Inflammatory macrophage treated with lipopolysaccharide for 1 hour (primary cell): ENCODE data around the gene PKD2.

Experiments
- DNase-seq, 2 donors: peaks; one replicate each; pipeline ENCODE4 v3.0.0-alpha.2; 2020 to 2022

The PKD2 gene

DNA sequence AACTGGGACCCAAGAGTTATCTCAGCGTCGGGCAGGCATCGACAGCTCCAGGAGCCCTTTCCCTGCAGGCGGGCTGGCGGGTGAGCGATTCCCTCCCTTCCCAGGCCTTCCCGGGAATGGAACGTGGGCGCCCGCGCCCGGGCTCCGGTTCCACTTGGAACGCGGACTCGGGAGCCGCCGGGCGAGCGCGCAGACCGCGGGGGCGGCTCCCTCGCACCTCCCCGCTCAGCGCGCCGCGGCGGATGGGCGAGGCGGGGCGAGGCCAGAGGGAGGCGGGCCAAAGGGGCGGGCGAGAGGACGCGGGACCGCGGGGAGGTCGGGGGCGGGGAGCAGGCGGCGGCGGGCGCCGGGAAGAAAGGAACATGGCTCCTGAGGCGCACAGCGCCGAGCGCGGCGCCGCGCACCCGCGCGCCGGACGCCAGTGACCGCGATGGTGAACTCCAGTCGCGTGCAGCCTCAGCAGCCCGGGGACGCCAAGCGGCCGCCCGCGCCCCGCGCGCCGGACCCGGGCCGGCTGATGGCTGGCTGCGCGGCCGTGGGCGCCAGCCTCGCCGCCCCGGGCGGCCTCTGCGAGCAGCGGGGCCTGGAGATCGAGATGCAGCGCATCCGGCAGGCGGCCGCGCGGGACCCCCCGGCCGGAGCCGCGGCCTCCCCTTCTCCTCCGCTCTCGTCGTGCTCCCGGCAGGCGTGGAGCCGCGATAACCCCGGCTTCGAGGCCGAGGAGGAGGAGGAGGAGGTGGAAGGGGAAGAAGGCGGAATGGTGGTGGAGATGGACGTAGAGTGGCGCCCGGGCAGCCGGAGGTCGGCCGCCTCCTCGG, at the start of gene PKD2:
Gene PKD2, plus strand, starts transcription at position 332 of the 818 bp plus-strand sequence. Its CDS starts 99 bp downstream, at position 431.
- DNase-seq: peak; percentile 56 to 77

DNA sequence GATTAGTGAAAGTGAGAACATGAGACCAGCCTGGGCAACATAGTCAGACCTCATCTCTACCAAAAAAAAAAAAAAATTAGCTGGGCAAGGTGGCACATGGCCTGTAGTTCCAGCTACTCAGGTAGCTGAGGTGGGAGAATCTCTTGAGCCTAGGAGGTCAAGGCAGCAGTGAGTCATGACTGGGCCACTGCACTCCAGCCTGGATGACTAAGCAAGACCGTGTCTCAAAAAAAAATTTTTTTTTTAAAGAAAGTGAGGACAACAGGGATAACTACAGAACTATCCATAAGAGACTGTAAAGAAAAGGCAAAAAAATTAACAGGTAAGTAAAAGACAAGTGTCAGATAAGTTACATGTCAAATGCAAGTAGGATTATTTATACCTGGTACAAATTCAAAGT, 45.4 kb upstream of the PKD2 start:
- no peak for DNase-seq

DNA sequence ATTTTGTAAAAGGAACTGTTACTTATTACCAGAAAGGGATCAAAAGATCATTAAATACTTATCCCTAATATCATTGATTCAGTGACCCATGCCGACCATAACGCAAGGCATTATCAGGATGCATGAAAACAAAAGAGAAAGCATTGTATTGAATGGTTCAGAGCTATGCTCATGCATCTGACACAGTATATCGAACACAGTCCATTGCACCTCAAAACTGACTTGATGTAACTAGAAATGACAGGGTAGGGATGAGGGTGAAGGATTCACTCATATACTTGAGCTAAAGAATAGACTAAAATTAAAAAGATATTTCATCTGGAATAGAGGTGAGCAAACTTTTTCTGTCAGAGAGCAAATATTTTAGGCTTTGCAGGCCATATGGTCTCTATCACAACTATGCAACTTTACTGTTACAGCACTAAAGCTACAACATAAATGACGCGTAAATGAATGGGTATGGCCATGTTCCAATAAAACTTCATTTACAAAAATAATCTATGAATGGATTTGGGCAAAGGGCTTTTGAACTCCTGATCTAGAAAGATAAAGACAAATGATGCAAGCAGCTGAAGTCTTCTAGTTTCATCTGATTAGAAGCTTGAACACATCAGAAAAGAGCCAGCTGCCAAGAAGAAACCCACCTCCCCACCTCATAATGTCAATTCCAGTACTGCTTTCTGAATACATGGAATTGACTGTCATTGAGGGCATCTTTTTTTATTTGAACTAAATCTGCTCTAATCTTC, 44.9 kb upstream of the PKD2 start:
- DNase-seq: no peak

DNA sequence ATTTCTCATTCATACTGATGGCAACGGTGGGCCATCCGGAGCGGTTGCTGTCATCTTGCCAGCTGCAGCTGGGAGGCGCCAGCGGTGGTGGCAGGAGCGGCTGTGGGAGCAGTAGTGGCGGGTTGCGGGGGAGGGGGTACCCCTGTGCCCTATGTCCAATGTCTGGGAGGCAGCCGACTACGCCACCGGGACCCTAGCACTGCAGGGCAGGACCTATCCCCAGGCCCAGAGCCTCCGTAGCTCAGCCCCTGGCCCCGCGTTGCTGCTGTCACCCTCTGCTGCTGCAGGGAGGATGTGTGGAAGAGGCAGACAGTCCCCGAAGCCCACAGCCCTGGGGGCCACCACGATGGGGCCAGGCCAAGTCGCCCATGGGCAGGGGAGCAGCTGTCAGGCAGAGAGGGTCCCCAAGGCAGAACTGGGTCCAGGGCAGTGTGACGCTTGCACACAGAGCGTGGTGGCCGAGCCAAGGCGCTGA, 41.9 kb upstream of the PKD2 start:
- no peak for DNase-seq

DNA sequence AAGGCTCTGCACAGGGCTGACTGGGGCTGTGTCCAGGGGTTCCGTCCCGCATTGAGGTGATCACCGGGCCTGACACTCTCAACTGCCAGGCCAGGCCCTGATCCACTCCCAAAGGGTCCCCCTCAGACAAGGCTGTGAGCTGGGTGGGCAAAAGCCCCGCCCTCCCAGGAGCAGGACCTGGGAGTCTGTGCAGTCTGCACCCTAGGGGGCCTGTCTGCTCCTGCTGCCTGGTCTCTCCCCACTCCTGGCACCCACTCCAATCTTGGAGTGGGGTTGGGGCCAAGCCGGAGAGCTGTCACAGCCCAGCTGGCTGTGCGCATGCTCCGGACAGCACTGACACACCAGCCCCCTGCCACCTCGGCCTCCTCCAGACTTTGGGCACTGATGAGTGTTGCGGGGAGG, 41.3 kb upstream of the PKD2 start:
- no peak for DNase-seq

DNA sequence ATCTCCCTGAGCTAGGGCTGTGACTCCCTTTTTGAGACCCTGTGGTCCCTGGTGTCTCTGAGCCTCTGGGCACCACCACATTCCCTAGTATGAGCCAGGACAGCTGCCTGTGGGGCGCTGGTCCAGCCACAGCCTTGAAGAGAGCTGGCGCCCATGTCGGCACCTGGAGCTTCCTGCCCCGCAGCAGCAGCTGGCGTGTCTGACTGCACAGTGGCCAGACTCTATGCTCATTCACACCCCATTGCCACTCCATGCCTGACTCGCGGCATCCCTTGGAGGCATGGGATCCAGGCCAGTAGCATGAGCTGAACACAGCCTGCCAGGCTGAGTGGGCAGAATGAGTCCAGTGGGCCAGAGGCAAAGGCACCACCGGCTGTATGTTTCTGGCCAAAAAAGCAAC, 40.2 kb upstream of the PKD2 start:
- DNase-seq: no peak

DNA sequence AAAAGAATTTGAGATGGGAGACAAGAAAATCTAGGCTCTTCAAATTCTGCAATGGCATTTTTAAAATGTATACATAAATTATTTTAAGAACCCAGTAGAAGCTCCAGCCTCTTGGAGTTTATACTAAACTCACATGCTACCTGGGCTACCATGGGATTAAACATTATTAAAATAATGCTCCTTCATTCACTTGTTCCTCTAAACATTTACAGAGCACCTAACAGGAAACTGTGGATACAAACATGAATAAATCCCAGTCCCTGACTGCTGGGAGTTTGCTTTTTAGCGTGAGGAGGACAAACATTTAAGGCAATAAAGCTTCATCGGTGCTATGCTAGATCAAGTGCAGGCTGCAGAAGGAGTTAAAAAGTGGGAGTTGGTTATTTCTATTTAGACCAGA, 37.3 kb upstream of the PKD2 start:
- DNase-seq: no peak

DNA sequence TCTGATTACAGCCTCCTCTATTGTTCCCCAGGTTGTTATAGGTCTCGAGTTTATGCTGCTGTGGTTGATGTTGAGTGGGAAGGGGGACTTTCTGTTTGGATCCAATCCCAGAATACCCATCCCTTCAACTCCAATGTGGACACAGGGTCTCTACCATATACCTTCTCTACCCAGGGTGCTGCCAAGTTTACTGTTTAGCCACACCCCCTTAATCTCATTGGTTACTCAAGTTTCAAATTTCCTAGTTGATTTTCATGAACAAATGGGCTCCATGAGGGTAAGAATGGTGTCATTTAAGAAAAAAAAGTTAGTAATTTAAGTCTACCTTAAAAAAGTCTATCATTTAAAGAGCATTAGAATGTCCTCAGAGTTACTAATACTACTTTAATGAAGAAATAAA, 35.6 kb upstream of the PKD2 start:
- DNase-seq: no peak

DNA sequence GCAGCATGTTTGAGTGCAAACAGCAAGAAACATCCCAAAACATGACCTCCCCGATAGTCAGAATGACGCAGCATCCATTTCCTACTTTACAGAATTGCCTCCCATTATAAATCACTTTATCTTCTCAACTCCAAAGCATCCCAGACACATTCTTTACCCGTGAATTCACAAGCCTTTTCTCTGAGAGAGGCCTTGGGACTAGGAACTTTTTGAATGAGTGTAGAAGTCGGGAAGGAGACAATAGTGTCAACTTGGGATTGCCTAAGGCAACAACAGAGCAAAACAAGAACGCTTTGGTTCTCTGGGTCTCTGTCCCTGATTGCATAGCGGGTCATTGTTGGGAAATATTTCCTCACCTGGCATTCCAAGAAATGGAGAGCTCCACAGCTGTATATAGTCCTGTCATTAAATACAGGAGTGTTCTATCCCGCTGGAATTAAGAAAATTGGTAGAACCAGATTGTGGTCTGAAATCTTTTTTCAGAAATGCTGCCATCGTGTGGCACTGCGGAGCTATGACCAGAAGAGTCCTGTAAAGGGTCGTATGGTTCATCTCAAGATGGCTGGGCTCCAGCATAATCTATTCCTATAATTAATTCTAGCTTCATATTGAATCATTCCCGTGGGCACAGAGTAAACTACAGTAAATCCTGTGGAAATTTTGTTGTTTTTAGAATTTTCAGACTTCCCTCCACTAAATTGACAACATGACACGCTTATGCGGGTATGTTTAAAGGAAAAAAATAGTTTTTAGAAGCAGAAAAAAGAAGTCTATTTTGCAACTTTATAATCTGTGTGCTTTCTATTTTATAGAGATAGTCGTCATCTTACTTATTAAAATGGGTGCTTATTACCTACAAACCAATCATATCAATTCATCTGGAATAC, 33.9 kb upstream of the PKD2 start:
- DNase-seq: peak; percentile 51 to 76

DNA sequence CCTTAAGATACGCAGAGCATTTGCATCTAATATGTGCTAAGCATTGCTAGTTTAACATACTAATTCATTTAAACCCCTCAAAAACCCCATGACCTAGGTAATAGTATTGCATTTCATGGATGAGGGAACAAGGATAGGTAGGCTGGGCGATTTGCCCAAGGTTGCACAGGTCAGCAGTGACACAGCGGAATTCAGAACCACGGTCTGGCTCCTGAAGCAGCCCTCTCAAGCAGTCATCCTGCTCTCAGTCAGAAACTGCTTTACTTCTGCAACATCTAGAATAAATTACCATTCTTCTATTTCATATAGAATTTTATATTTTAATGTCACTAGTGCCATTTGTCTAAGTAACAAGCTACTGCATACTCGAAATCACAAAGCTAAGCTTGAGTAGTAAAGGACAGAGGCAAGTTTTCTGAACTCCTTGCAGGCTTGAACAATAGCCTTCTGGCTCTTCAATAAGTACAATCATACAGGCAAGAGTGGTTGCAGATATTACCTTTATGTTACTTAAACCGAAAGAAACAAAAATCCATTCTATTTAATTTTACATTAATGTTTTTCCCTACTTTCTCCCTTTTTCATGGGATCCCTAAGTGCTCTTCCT, 32.5 kb upstream of the PKD2 start:
- DNase-seq: no peak

DNA sequence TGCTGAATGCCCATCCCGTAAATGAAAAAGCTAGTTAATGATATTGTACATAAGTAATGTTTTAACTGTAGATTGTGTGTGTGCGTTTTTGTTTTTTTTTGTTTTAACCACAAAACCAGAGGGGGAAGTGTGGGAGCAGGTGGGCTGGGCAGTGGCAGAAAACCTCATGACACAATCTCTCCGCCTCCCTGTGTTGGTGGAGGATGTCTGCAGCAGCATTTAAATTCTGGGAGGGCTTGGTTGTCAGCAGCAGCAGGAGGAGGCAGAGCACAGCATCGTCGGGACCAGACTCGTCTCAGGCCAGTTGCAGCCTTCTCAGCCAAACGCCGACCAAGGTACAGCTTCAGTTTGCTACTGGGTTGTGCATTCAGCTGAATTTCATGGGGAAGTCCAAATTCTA, 32.0 kb upstream of the PKD2 start, which contains the start of gene SPP1:
Gene SPP1, plus strand, starts transcription at position 249 of the 400 bp plus-strand sequence. CDS start 1,182 bp downstream, outside the sequence.
- DNase-seq: peak; percentile 56 to 83

DNA sequence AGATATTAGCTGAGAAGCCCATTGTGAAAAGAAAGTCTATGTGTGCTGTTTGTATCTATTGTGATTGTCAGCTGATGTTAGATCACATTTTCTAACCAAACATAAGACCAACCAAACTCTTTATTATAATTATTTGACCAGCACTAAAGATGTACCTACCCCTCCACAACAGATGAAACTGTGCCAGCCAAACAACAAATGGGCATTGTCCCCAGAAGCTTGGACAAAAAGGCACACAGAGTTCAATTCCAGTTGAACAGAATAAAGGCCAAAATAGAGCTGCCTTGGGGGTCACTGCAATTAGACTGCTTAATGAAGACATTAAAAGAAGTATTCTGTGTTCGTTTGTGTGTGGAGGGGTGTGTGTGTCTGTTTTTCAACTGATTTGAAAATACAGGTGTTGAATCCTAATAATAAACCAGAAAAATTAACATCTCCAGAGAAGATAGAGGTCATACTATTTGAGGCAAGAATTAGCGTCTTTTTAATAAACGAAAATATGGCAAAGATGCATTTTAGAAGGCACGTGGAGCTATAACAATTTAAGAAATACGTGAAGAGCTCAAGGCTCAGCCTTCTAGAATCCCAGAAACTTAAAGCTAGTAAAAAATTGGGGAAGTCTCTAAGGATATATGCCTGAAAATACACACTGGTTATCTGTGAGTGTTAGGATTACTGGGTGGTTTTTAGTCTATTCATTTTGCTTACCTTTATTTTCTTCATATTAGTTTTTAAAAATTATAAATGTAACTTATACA, 29.7 kb upstream of the PKD2 start:
- DNase-seq: peak in 1 of 2 donors; percentile 6

DNA sequence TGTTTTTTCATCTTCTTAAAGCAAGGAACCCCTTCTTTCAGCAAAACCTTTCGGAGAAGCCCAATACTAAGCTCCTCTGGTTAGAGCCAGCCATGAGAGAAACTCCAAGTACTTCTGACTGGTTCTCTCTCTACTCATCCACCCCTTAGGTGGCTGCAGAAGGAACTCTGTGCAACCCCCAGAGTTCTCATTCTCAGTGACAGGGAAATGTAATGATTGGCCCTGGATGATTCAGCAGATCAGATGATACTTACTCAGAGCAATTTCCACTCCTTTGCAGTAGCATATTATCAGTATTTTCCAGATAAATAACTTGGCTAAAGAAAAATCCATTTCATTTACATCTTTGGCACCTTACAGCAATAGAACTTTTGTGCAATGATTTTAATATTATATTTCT, 28.8 kb upstream of the PKD2 start:
- DNase-seq: peak; percentile 72 to 90

DNA sequence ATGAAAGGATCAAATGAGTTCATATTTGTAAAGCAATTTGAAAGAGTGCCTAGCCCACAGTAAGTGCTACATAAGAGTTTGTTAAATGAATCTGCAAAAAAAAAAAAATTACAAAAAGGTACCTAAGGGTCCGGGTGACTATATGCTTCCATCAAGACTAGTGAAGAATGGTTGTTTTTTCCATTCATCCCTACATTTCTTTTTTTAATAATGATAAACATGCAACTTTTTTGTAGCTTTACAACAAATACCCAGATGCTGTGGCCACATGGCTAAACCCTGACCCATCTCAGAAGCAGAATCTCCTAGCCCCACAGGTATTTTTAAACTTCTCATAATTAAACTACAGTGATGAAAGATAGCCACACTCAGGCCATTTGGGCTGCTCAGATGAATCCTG, 27.6 kb upstream of the PKD2 start:
- DNase-seq: no peak

DNA sequence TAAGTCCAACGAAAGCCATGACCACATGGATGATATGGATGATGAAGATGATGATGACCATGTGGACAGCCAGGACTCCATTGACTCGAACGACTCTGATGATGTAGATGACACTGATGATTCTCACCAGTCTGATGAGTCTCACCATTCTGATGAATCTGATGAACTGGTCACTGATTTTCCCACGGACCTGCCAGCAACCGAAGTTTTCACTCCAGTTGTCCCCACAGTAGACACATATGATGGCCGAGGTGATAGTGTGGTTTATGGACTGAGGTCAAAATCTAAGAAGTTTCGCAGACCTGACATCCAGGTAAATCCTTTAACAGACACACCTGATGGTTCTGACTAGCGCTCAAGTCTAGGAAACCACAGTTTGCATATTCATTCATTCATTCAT, 25.9 kb upstream of the PKD2 start:
- DNase-seq: no peak

DNA sequence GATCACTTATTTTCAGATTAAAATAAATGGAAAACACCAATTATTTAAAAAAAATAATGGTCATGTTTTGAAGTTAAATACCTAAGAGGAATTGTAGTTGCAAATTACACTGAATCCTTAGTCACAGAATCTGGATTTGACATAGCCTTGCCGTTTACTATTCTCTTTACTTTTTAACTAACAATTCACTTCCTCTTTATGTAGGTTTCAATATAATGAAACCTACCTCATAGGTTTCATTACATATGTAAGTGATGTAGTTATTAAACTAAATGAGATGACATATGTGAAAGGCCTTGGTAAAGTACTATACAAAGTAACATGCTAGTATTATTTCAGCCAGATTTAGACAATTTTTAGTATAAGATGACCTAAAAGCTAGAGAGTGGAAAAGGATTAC, 25.4 kb upstream of the PKD2 start:
- peak in 1 of 2 donors; percentile 10 for DNase-seq

DNA sequence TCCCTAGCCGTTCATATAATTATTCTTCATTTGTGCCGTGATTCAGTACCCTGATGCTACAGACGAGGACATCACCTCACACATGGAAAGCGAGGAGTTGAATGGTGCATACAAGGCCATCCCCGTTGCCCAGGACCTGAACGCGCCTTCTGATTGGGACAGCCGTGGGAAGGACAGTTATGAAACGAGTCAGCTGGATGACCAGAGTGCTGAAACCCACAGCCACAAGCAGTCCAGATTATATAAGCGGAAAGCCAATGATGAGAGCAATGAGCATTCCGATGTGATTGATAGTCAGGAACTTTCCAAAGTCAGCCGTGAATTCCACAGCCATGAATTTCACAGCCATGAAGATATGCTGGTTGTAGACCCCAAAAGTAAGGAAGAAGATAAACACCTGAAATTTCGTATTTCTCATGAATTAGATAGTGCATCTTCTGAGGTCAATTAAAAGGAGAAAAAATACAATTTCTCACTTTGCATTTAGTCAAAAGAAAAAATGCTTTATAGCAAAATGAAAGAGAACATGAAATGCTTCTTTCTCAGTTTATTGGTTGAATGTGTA, 24.9 kb upstream of the PKD2 start:
- no peak for DNase-seq

DNA sequence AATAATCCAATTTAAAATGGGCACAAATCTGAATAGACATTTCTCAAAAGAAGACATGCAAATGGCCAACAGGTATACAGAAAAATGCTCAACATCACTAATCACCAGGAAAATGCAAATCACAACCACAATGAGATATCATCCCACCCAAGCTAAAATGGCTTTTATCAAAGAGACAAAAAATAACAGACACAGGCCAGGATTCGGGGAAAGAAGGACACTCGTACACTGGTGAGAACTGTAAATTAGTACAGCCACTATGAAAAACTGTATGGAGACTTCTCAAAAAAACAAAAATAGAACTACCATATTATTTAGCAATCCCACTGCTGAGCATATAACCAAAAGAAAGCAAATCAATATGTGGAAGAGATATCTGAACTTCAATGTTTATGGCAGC, 23.4 kb upstream of the PKD2 start:
- DNase-seq: no peak

DNA sequence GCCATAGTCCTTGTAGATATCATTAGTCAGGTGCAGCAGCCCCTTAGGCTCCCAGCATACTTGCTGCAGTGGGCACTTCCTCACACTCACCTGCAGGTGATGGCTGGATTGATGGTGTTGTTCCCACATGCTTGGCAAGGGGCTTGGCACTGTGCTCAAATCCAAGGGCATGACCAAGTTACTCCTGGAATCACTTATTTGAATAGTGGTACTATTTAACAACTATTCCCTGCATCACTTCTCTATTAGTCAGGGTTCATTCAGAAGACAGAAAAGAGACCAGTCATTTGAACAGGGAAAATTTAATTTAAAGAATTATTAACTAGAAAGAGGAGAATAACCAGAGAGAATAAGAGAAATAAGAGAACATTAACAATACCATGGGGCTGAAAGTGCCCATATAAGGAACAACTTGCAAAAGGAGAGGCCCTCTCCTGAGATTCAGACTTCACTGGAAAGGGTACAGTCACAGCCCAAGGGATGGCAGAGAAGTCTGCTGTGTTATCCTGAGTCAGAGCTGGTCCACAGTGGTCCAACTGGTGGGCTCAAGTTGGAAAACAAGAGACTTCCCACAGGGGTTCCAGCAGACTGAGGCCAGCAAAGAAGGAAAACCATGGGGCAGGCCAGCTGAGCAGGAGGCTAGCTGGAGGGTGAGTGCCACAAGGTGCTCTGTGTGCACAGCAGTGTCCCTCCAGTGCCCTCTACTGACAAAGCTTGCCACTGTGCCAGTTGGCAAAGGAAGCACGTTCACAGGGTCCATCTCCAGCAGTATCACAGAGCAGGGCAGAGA, 22.1 kb upstream of the PKD2 start:
- peak; percentile 60 to 73 for DNase-seq

DNA sequence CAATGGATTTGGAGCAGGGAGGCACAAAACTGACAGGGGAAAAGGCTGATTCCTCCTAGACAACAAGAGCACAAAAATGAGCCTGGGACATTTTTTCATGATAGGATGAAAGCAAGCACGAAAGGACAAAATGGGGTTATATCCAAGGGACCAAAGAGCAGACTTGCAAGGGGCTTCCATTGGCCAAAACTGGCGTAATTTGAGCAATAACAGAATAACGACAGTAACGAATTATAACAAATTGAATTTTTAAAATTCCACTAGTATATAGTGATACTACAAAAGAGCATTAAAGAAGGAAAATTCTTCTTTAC, 21.6 kb upstream of the PKD2 start:
- DNase-seq: no peak

DNA sequence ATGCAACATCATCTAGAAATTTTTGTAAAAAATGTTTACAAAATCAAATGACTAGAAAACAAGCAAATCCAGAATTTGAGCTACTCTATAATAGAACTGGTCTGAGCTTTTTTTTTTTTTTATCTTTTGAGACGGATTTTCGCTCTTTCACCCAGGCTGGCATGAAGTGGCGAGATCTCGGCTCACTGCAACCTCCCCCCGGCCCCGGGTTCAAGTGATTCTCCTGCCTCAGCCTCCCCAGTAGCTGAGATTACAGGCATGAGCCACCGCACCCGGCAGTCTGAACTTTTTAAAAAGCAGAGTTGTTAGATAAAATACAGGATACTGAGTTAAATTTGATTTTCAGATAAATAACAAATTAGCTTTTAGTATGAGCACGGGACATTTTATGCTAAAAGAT, 20.9 kb upstream of the PKD2 start:
- DNase-seq: no peak
